Endothelial cell of umbilical vein (primary cell): ENCODE data around the gene BBS10. TPM values are rescaled to one million over a fixed set of nuclear protein-coding genes. Genes with fewer than 3 reads are reported as not detected.

Source experiments
- BruUV-seq: library from RNA; stranded (reverse); fragments of 400-500 nt; replicated peaks from 2 replicates; lab custom pipeline; 2021; lab: Mats Ljungman, UMichigan
- CTCF ChIA-PET: fragments of 300-600, 350-600 bp; sonication (Branson Sonifier 250); formaldehyde crosslinking; loops from one replicate; lab custom pipeline; 2021; ENCODE audit warnings: antibody characterized with exemption, inconsistent platforms; lab: Charles Lee
- POLR2A ChIA-PET: fragments of 300-600, 350-600 bp; sonication (Branson Sonifier 250); formaldehyde crosslinking; loops from one replicate; lab custom pipeline; 2021; ENCODE audit warnings: antibody characterized with exemption, inconsistent platforms; lab: Charles Lee
- DNase-seq: peaks from one replicate; pipeline ENCODE4 v3.0.0-alpha.2; 2011; ENCODE audit warnings: low read depth, low spot score
- FAIRE-seq: peaks from 2 replicates; lab custom pipeline; 2011; peaks lifted over from hg19 to GRCh38; lab: Jason Lieb, UNC
- H2AFZ ChIP-seq: 2 replicates; pipeline ENCODE4 v1.6.0; 2012; ENCODE audit warnings: low read depth, low read length, control low read depth, inconsistent platforms
- H3K27ac ChIP-seq: 2 replicates; pipeline ENCODE4 v1.5.1; 2011; ENCODE audit warnings: low read depth, mild to moderate bottlenecking, control low read depth, low read length, moderate library complexity; ENCODE audit not compliant: insufficient read depth
- H3K27me3 ChIP-seq, 2 experiments: 2 replicates each; pipeline versions ENCODE4 v1.6.0 to v1.6.1; 2011; ENCODE audit warnings: low read length in 2 of 2, mixed read lengths in 1 of 2; ENCODE audit not compliant: control insufficient read depth in 2 of 2, insufficient read depth in 2 of 2
- H3K36me3 ChIP-seq, 2 experiments: 2 replicates in 1 of 2; 3 replicates in 1 of 2; pipeline ENCODE4 v1.5.1; 2011; ENCODE audit warnings: low read length in 2 of 2, mild to moderate bottlenecking in 1 of 2, moderate library complexity in 1 of 2; ENCODE audit not compliant: control insufficient read depth in 2 of 2, insufficient read depth in 2 of 2; ENCODE audit errors: extremely low read depth in 1 of 2
- H3K4me1 ChIP-seq: 3 replicates; pipeline ENCODE4 v1.5.1; 2011; ENCODE audit warnings: mild to moderate bottlenecking, low read length; ENCODE audit not compliant: control insufficient read depth, insufficient read depth; ENCODE audit errors: extremely low read depth
- H3K4me2 ChIP-seq: 2 replicates; pipeline ENCODE4 v1.6.1; 2011; ENCODE audit warnings: low read length, control low read depth, mixed read lengths; ENCODE audit not compliant: insufficient read depth
- H3K4me3 ChIP-seq, 3 experiments: fragments of 200-600 bp in 1 of 3; sonication (generic), shearing (Covaris generic) in 1 of 3; replicated peaks in 1 of 3; 2 replicates each; pipeline ENCODE4 v1.5.1; 2011 to 2016; ENCODE audit warnings: control low read depth in 3 of 3, low read length in 3 of 3, mild to moderate bottlenecking in 2 of 3, inconsistent platforms in 1 of 3, low read depth in 1 of 3, moderate library complexity in 1 of 3; ENCODE audit not compliant: insufficient read depth in 1 of 3
- H3K79me2 ChIP-seq: 2 replicates; pipeline ENCODE4 v1.6.0; 2012; ENCODE audit warnings: low read length, inconsistent platforms; ENCODE audit not compliant: control insufficient read depth, insufficient read depth
- H3K9ac ChIP-seq: replicated peaks from 2 replicates; pipeline ENCODE3; 2011; ENCODE audit warnings: low read length, control low read depth; ENCODE audit not compliant: insufficient read depth; ENCODE audit errors: extremely low read depth
- H3K9me1 ChIP-seq: replicated peaks from 3 replicates; pipeline ENCODE4 v1.6.0; 2011; ENCODE audit warnings: mild to moderate bottlenecking, low read length; ENCODE audit not compliant: control insufficient read depth, insufficient read depth; ENCODE audit errors: extremely low read depth
- H3K9me3 ChIP-seq: replicated peaks from 2 replicates; pipeline ENCODE4 v1.5.1; 2012; ENCODE audit warnings: low read length, inconsistent platforms; ENCODE audit not compliant: control insufficient read depth, insufficient read depth
- H4K20me1 ChIP-seq: replicated peaks from 2 replicates; pipeline ENCODE3; 2011; ENCODE audit warnings: mild to moderate bottlenecking, low read length; ENCODE audit not compliant: control insufficient read depth, insufficient read depth; ENCODE audit errors: extremely low read depth
- CTCF ChIP-seq, 2 donors: IDR thresholded peaks; 1 replicate in 1 of 2; 2 replicates in 1 of 2; pipeline ENCODE4 v1.5.1; 2011; ENCODE audit warnings: low read length in 2 of 2, mild to moderate bottlenecking in 2 of 2, moderate library complexity in 2 of 2, control low read depth in 1 of 2, inconsistent platforms in 1 of 2, low read depth in 1 of 2; ENCODE audit not compliant: insufficient read depth in 1 of 2; ENCODE audit errors: extremely low read depth in 1 of 2
- EZH2 ChIP-seq: IDR thresholded peaks from 2 replicates; pipeline ENCODE4 v1.6.1; 2012; ENCODE audit warnings: borderline replicate concordance, low read depth, mild to moderate bottlenecking, moderate library complexity, low read length, inconsistent platforms; ENCODE audit not compliant: severe bottlenecking
- FOS ChIP-seq: IDR thresholded peaks from 2 replicates; pipeline ENCODE4 v1.6.1; 2011; ENCODE audit warnings: mild to moderate bottlenecking, low read length, moderate library complexity, borderline replicate concordance; ENCODE audit not compliant: insufficient read depth
- GATA2 ChIP-seq: IDR thresholded peaks from 2 replicates; pipeline ENCODE4 v1.7.0; 2011; ENCODE audit warnings: low read depth, mild to moderate bottlenecking, moderate library complexity, mixed read lengths, low read length; ENCODE audit not compliant: insufficient read length, insufficient read depth
- JUN ChIP-seq: IDR thresholded peaks from 2 replicates; pipeline ENCODE4 v1.6.1; 2011; ENCODE audit warnings: borderline replicate concordance, low read depth; ENCODE audit not compliant: insufficient read length, insufficient read depth
- MAX ChIP-seq: IDR thresholded peaks from 2 replicates; pipeline ENCODE4 v1.6.1; 2011; ENCODE audit not compliant: insufficient read depth, insufficient read length
- MYC ChIP-seq: IDR thresholded peaks from one replicate; pipeline ENCODE4 v1.6.1; 2011; ENCODE audit warnings: mild to moderate bottlenecking, low read depth, low read length
- POLR2A ChIP-seq: IDR thresholded peaks from 2 replicates; pipeline ENCODE4 v1.6.1; 2012; ENCODE audit warnings: low read depth, mild to moderate bottlenecking, control low read depth, low read length
- POLR2AphosphoS5 ChIP-seq: IDR thresholded peaks from 2 replicates; pipeline ENCODE4 v1.6.1; 2012; ENCODE audit warnings: low read depth, mild to moderate bottlenecking, control low read depth, low read length, moderate library complexity; ENCODE audit not compliant: insufficient read depth
- dilution Hi-C: fragments of 300-500 bp; cut with MboI; formaldehyde crosslinking; loops from one replicate; pipeline ENCODE4 v1.15.0; 2019; ENCODE audit warnings: low sequenced_read_pairs; ENCODE audit not compliant: extremely low pct_ligation_motif_present
- intact Hi-C: fragments of 100-400 bp; cut with micrococcal nuclease; formaldehyde crosslinking; loops from one replicate; pipeline ENCODE4 v1.10.0; 2022
- polyA plus RNA-seq, 4 experiments: library from polyadenylated mRNA; depleted of rRNA in 3 of 4; stranded (reverse) in 3 of 4; unstranded in 1 of 4; fragments of >200 nt; gene quantifications; 2 replicates each; pipeline versions ENCODE4 v1.2.1 to v1.2.3, GENCODE V29; 2011 to 2012; ENCODE audit warnings: missing spikeins in 1 of 4
- total RNA-seq: library from RNA; stranded (reverse); gene quantifications from 2 replicates; pipeline ENCODE4 v1.2.3, GENCODE V29; 2021

Gene BBS10
- total and polyA plus RNA-seq, 2 donors (not counting 3 experiments of a cell fraction or from before 2014, with no cell fraction given) = 3.4 to 7.8 TPM

DNA sequence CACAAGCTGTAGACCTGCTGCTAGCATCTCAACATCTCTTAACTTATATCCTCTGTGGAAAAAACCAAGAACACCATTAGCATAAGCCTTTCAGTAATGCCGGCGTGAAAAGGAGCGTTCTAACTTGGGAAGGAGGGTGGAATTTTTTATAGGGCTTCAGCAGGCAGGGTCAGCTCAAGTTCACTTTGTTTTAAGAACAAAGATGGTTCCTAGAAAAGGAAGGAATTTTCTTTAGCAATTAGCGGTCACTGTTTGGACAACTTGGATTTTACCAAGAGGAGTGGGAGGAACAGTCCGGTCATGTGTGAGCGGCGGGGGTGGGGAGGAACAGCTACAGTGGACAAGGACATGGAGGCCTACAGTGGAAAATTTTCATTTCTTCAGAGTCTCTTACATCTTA, 35.9 kb downstream of the BBS10 start:
- dilution Hi-C loops = no loop called here
- no peak for FAIRE-seq
- no peak overlapping the region for H3K4me2 ChIP-seq
- ChIA-PET POLR2A (no interaction called here), CTCF (interaction anchor here (1.4 kb wide), 1 partner anchor 35 kb away, joined by 3 read pairs; no protein-coding TSS in a partner anchor)
- TF ChIP-seq MAX = no peak
- TF ChIP-seq POLR2A = no peak
- no peak for TF ChIP-seq GATA2
- TF ChIP-seq EZH2 = no peak
- no peak for TF ChIP-seq POLR2AphosphoS5
- TF ChIP-seq JUN = no peak
- no peak for TF ChIP-seq FOS
- no peak for TF ChIP-seq CTCF (IDR thresholded peaks at IDR 0.05; ENCODE audit: extremely low read depth in 1 of 2, insufficient read depth in 1 of 2, low read depth in 1 of 2, low read length in 2 of 2)
- TF ChIP-seq MYC = no peak
- H4K20me1 ChIP-seq = no peaks in the 10 kb centered on the region
- no peaks in the 10 kb centered on the region for H3K79me2 ChIP-seq
- H2AFZ ChIP-seq = no peak overlapping the region
- no peaks in the 10 kb centered on the region for H3K9me1 ChIP-seq
- intact Hi-C loops = no loop called here
- peak; percentile 30 for DNase-seq
- H3K27me3 ChIP-seq = no peaks in the 10 kb centered on the region
- H3K27ac ChIP-seq = no peak overlapping the region
- peaks cover 16% of the 10 kb centered on the region for H3K4me1 ChIP-seq
- no TSS peak for BruUV-seq
- no peak overlapping the region for H3K4me3 ChIP-seq
- no peaks in the 10 kb centered on the region for H3K36me3 ChIP-seq
- no peak overlapping the region for H3K9ac ChIP-seq
- H3K9me3 ChIP-seq = no peaks in the 10 kb centered on the region
